SH-SY5Y (cell line): ENCODE results near the gene LTB4R2.

Source experiments
- GATA2 ChIP-seq: IDR thresholded peaks from 2 replicates; pipeline ENCODE4 v1.6.1; 2011; ENCODE audit warnings: mild to moderate bottlenecking, low read depth, low read length
- GATA3 ChIP-seq: IDR thresholded peaks from 2 replicates; pipeline ENCODE4 v1.6.1; 2011; ENCODE audit warnings: low read depth, mild to moderate bottlenecking, low read length, moderate library complexity

GRCh38 chr14:24349742-24350141 is 39.8 kb downstream of the LTB4R2 start:
- no peak for TF ChIP-seq GATA2
- no peak for TF ChIP-seq GATA3
